SK-N-SH treated with all-trans-retinoic acid at 6 μM for 48 hours (cell line): ENCODE measurements around the gene C5orf22.

Experiments used
- ATAC-seq: fragments of 200-7000 bp; cut with Tn5 transposase; 3 replicates; pipeline ENCODE4 v1.9.1; 2020; ENCODE audit warnings: mild to moderate bottlenecking, moderate library complexity
- ARNTL ChIP-seq: fragments of 450-650 bp; formaldehyde crosslinking; IDR thresholded peaks from 2 replicates; pipeline ENCODE4 v1.5.0; 2020; ENCODE audit warnings: low read depth, mild to moderate bottlenecking, moderate library complexity, borderline replicate concordance
- BACH2 ChIP-seq: fragments of 250-450 bp; sonication (Bioruptor Pico); IDR thresholded peaks from 2 replicates; pipeline ENCODE4 v1.9.0; 2021; ENCODE audit warnings: mild to moderate bottlenecking, borderline replicate concordance
- CREB5 ChIP-seq: fragments of 250-450 bp; sonication (Bioruptor Pico); IDR thresholded peaks from 2 replicates; pipeline ENCODE4 v1.5.1; 2020; ENCODE audit warnings: low read depth, mild to moderate bottlenecking, moderate library complexity
- CSDC2 ChIP-seq: fragments of 250-450 bp; sonication (Bioruptor Pico); IDR thresholded peaks from 2 replicates; pipeline ENCODE4 v1.5.0; 2020; ENCODE audit warnings: mild to moderate bottlenecking, moderate library complexity
- ESRRG ChIP-seq: fragments of 250-450 bp; sonication (Bioruptor Pico); IDR thresholded peaks from 2 replicates; pipeline ENCODE4 v1.6.1; 2021; ENCODE audit warnings: mild to moderate bottlenecking
- GLIS3 ChIP-seq: fragments of 250-450 bp; sonication (Bioruptor Pico); IDR thresholded peaks from 2 replicates; pipeline ENCODE4 v1.5.0; 2020; ENCODE audit warnings: mild to moderate bottlenecking, moderate library complexity
- ISL1 ChIP-seq: fragments of 250-450 bp; sonication (Bioruptor Pico); IDR thresholded peaks from 2 replicates; pipeline ENCODE4 v2.1.2; 2022; ENCODE audit warnings: mild to moderate bottlenecking, moderate library complexity
- OSR1 ChIP-seq: fragments of 250-450 bp; sonication (Bioruptor Pico); IDR thresholded peaks from 2 replicates; pipeline ENCODE4 v1.8.0; 2022; ENCODE audit warnings: moderate library complexity, mild to moderate bottlenecking, inconsistent platforms
- SNAI2 ChIP-seq: fragments of 250-450 bp; sonication (Bioruptor Pico); IDR thresholded peaks from 2 replicates; pipeline ENCODE4 v1.5.0; 2020; ENCODE audit warnings: mild to moderate bottlenecking, moderate library complexity
- TCF4 ChIP-seq: fragments of 250-450 bp; sonication (Bioruptor Pico); IDR thresholded peaks from 2 replicates; pipeline ENCODE4 v1.8.0; 2021; ENCODE audit warnings: mild to moderate bottlenecking, moderate library complexity, borderline replicate concordance
- TOX ChIP-seq: fragments of 250-450 bp; sonication (Bioruptor Pico); IDR thresholded peaks from 2 replicates; pipeline ENCODE4 v1.8.0; 2021; ENCODE audit warnings: mild to moderate bottlenecking, moderate library complexity, borderline replicate concordance
- ZC3H10 ChIP-seq: fragments of 250-450 bp; sonication (Bioruptor Pico); IDR thresholded peaks from 2 replicates; pipeline ENCODE4 v1.5.1; 2021; ENCODE audit warnings: mild to moderate bottlenecking, moderate library complexity
- ZFP3 ChIP-seq: fragments of 250-450 bp; sonication (Bioruptor Pico); IDR thresholded peaks from 2 replicates; pipeline ENCODE4 v1.5.0; 2020; ENCODE audit warnings: mild to moderate bottlenecking, moderate library complexity
- ZFP30 ChIP-seq: fragments of 450-650 bp; formaldehyde crosslinking; IDR thresholded peaks from 2 replicates; pipeline ENCODE4 v1.5.0; 2022; ENCODE audit warnings: mild to moderate bottlenecking, moderate library complexity
- ZNF565 ChIP-seq: fragments of 450-650 bp; formaldehyde crosslinking; conservative IDR thresholded peaks from 2 replicates; pipeline ENCODE4 v1.5.0; 2020; ENCODE audit warnings: low read depth, mild to moderate bottlenecking, moderate library complexity
- ZNF70 ChIP-seq: fragments of 450-650 bp; formaldehyde crosslinking; IDR thresholded peaks from 2 replicates; pipeline ENCODE4 v1.5.0; 2020; ENCODE audit warnings: mild to moderate bottlenecking, moderate library complexity
- ZNF8 ChIP-seq: fragments of 450-650 bp; formaldehyde crosslinking; IDR thresholded peaks from 2 replicates; pipeline ENCODE4 v1.5.0; 2020; ENCODE audit warnings: mild to moderate bottlenecking, moderate library complexity
- TF ChIP-seq, protein P1 (sequence below): fragments of 250-450 bp; sonication (Bioruptor Pico); IDR thresholded peaks from 2 replicates; pipeline ENCODE4 v1.8.0; 2020; ENCODE audit warnings: mild to moderate bottlenecking, moderate library complexity, borderline replicate concordance
- TF ChIP-seq, protein P2 (sequence below): fragments of 250-450 bp; sonication (Bioruptor Pico); IDR thresholded peaks from 2 replicates; pipeline ENCODE4 v1.5.1; 2021; ENCODE audit warnings: mild to moderate bottlenecking, moderate library complexity
- TF ChIP-seq, protein P3 (sequence below): fragments of 250-450 bp; sonication (Bioruptor Pico); IDR thresholded peaks from 2 replicates; pipeline ENCODE4 v1.8.0; 2021; ENCODE audit warnings: low read depth, mild to moderate bottlenecking, moderate library complexity, borderline replicate concordance
- TF ChIP-seq, protein P4 (sequence below): fragments of 250-450 bp; sonication (Bioruptor Pico); IDR thresholded peaks from 2 replicates; pipeline ENCODE4 v1.5.0; 2020; ENCODE audit warnings: mild to moderate bottlenecking, moderate library complexity

The C5orf22 gene

GRCh38 chr5:31534527-31535046 lies 2.5 kb downstream of the C5orf22 start (continued):
- TF ChIP-seq TCF4 (no peak), ZFP30 (CRISPR knock-in tag) (no peak)
- TF ChIP-seq, protein P1, sequence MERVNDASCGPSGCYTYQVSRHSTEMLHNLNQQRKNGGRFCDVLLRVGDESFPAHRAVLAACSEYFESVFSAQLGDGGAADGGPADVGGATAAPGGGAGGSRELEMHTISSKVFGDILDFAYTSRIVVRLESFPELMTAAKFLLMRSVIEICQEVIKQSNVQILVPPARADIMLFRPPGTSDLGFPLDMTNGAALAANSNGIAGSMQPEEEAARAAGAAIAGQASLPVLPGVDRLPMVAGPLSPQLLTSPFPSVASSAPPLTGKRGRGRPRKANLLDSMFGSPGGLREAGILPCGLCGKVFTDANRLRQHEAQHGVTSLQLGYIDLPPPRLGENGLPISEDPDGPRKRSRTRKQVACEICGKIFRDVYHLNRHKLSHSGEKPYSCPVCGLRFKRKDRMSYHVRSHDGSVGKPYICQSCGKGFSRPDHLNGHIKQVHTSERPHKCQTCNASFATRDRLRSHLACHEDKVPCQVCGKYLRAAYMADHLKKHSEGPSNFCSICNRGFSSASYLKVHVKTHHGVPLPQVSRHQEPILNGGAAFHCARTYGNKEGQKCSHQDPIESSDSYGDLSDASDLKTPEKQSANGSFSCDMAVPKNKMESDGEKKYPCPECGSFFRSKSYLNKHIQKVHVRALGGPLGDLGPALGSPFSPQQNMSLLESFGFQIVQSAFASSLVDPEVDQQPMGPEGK (CRISPR knock-in tag), result no peak

GRCh38 chr5:31536873-31537272 lies 4.8 kb downstream of the C5orf22 start:
- no peak for TF ChIP-seq ZNF70
- TF ChIP-seq, protein P2, sequence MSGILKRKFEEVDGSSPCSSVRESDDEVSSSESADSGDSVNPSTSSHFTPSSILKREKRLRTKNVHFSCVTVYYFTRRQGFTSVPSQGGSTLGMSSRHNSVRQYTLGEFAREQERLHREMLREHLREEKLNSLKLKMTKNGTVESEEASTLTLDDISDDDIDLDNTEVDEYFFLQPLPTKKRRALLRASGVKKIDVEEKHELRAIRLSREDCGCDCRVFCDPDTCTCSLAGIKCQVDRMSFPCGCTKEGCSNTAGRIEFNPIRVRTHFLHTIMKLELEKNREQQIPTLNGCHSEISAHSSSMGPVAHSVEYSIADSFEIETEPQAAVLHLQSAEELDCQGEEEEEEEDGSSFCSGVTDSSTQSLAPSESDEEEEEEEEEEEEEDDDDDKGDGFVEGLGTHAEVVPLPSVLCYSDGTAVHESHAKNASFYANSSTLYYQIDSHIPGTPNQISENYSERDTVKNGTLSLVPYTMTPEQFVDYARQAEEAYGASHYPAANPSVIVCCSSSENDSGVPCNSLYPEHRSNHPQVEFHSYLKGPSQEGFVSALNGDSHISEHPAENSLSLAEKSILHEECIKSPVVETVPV (CRISPR knock-in tag), result no peak
- TF ChIP-seq, protein P3, sequence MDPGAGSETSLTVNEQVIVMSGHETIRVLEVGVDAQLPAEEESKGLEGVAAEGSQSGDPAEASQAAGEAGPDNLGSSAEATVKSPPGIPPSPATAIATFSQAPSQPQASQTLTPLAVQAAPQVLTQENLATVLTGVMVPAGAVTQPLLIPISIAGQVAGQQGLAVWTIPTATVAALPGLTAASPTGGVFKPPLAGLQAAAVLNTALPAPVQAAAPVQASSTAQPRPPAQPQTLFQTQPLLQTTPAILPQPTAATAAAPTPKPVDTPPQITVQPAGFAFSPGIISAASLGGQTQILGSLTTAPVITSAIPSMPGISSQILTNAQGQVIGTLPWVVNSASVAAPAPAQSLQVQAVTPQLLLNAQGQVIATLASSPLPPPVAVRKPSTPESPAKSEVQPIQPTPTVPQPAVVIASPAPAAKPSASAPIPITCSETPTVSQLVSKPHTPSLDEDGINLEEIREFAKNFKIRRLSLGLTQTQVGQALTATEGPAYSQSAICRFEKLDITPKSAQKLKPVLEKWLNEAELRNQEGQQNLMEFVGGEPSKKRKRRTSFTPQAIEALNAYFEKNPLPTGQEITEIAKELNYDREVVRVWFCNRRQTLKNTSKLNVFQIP (CRISPR knock-in tag), result no peak
- no peak for TF ChIP-seq CSDC2 (CRISPR knock-in tag)
- no peak for TF ChIP-seq ZNF565 (CRISPR knock-in tag)
- TF ChIP-seq SNAI2 (CRISPR knock-in tag), result no peak
- no peak for TF ChIP-seq OSR1 (CRISPR knock-in tag)
- TF ChIP-seq BACH2, result no peak
- no peak for TF ChIP-seq GLIS3 (CRISPR knock-in tag)
- no peak for TF ChIP-seq TCF4
- TF ChIP-seq ESRRG (CRISPR knock-in tag), result no peak
- no peak for TF ChIP-seq ISL1 (CRISPR knock-in tag)
- TF ChIP-seq, all 23 proteins: peak for 0
- ATAC-seq, result no peak

GRCh38 chr5:31537349-31537748 lies 5.2 kb downstream of the C5orf22 start:
- no peak for TF ChIP-seq TOX (CRISPR knock-in tag)
- TF ChIP-seq ZC3H10 (CRISPR knock-in tag), result no peak
- TF ChIP-seq ZNF8 (CRISPR knock-in tag), result no peak
- TF ChIP-seq OSR1 (CRISPR knock-in tag), result no peak
- TF ChIP-seq CREB5, result no peak
- no peak for TF ChIP-seq TCF4
- TF ChIP-seq, protein P2 (CRISPR knock-in tag), result no peak
- no peak for TF ChIP-seq ISL1 (CRISPR knock-in tag)
- no peak for TF ChIP-seq ZFP30 (CRISPR knock-in tag)
- no peak for TF ChIP-seq ESRRG (CRISPR knock-in tag)
- no peak for TF ChIP-seq ZNF70
- TF ChIP-seq, protein P4, sequence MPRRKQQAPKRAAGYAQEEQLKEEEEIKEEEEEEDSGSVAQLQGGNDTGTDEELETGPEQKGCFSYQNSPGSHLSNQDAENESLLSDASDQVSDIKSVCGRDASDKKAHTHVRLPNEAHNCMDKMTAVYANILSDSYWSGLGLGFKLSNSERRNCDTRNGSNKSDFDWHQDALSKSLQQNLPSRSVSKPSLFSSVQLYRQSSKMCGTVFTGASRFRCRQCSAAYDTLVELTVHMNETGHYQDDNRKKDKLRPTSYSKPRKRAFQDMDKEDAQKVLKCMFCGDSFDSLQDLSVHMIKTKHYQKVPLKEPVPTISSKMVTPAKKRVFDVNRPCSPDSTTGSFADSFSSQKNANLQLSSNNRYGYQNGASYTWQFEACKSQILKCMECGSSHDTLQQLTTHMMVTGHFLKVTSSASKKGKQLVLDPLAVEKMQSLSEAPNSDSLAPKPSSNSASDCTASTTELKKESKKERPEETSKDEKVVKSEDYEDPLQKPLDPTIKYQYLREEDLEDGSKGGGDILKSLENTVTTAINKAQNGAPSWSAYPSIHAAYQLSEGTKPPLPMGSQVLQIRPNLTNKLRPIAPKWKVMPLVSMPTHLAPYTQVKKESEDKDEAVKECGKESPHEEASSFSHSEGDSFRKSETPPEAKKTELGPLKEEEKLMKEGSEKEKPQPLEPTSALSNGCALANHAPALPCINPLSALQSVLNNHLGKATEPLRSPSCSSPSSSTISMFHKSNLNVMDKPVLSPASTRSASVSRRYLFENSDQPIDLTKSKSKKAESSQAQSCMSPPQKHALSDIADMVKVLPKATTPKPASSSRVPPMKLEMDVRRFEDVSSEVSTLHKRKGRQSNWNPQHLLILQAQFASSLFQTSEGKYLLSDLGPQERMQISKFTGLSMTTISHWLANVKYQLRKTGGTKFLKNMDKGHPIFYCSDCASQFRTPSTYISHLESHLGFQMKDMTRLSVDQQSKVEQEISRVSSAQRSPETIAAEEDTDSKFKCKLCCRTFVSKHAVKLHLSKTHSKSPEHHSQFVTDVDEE, result no peak
- no peak for TF ChIP-seq ARNTL (CRISPR knock-in tag)
- TF ChIP-seq GLIS3 (CRISPR knock-in tag), result no peak
- TF ChIP-seq, protein P1 (CRISPR knock-in tag), result no peak
- TF ChIP-seq ZFP3 (CRISPR knock-in tag), result no peak
- TF ChIP-seq ZNF565 (CRISPR knock-in tag), result no peak
- ATAC-seq, result no peak
